HG02759 (cell line): ENCODE measurements around the gene TNS4.

ENCODE experiments used
- ATAC-seq: cut with Tn5 transposase; IDR thresholded peaks from one replicate; pipeline ENCODE4 v1.9.1; 2021; ENCODE audit warnings: mild to moderate bottlenecking, moderate library complexity; ENCODE audit not compliant: unreplicated experiment

The TNS4 gene

GRCh38 chr17:40536295-40537171 lies 35.1 kb upstream of the TNS4 start:
- ATAC-seq, result no peak

- ATAC-seq, result no peak
These were observed 34.5 kb upstream of the TNS4 start for GRCh38 chr17:40535924-40536294.

GRCh38 chr17:40535438-40535837 lies 34.0 kb upstream of the TNS4 start:
- ATAC-seq, result no peak

GRCh38 chr17:40534371-40535189 lies 33.2 kb upstream of the TNS4 start:
- ATAC-seq, result no peak

- no peak for ATAC-seq
These were observed 32.5 kb upstream of the TNS4 start for GRCh38 chr17:40533896-40534295.

- no peak for ATAC-seq
These were observed 31.3 kb upstream of the TNS4 start for GRCh38 chr17:40532520-40533253.

GRCh38 chr17:40531051-40531991 lies 29.9 kb upstream of the TNS4 start:
- ATAC-seq, result peak; percentile 66

- no peak for ATAC-seq
These were observed 29.1 kb upstream of the TNS4 start for GRCh38 chr17:40530531-40530994.

- ATAC-seq, result no peak
These were observed 28.6 kb upstream of the TNS4 start for GRCh38 chr17:40529991-40530390.

GRCh38 chr17:40528692-40529417 lies 27.4 kb upstream of the TNS4 start:
- no peak for ATAC-seq

GRCh38 chr17:40526668-40527067 lies 25.2 kb upstream of the TNS4 start:
- no peak for ATAC-seq

GRCh38 chr17:40525294-40525693 lies 23.9 kb upstream of the TNS4 start:
- no peak for ATAC-seq

- no peak for ATAC-seq
These were observed 23.0 kb upstream of the TNS4 start for GRCh38 chr17:40524243-40524965.

- ATAC-seq, result no peak
These were observed 21.5 kb upstream of the TNS4 start for GRCh38 chr17:40522961-40523310.

GRCh38 chr17:40522250-40522960 lies 21.0 kb upstream of the TNS4 start:
- no peak for ATAC-seq

GRCh38 chr17:40520991-40521453 lies 19.6 kb upstream of the TNS4 start:
- no peak for ATAC-seq

GRCh38 chr17:40519089-40519775 lies 17.8 kb upstream of the TNS4 start:
- ATAC-seq, result no peak
